Right lobe of liver (tissue), 6 donors: ENCODE measurements around the gene EME2. TPM values are rescaled to one million over a fixed set of nuclear protein-coding genes. Genes with fewer than 3 reads are reported as not detected.

Experiments
- ATAC-seq, 4 donors: fragments of 200-7000 bp; cut with Tn5 transposase; one replicate each; pipeline ENCODE4 v1.9.1; 2020; ENCODE audit warnings: mild to moderate bottlenecking in 4 of 4, moderate library complexity in 4 of 4
- DNase-seq, 3 donors: peaks; one replicate each; pipeline ENCODE4 v3.0.0-alpha.2; 2020
- H3K27ac ChIP-seq, 3 donors: fragments of 200-600 bp; one replicate each; pipeline ENCODE4 v1.8.0; 2022
- H3K27me3 ChIP-seq, 2 donors: fragments of 200-600 bp; one replicate each; pipeline ENCODE4 v1.8.0; 2022
- H3K36me3 ChIP-seq, 4 donors: fragments of 200-600 bp; sonication (generic) in 1 of 4; one replicate each; pipeline versions ENCODE4 v1.5.1 to v1.8.0; 2017 to 2022; ENCODE audit warnings: control low read depth in 1 of 4
- H3K4me1 ChIP-seq, 4 donors: fragments of 200-600 bp; sonication (generic) in 1 of 4; one replicate each; pipeline versions ENCODE4 v1.5.1 to v1.8.0; 2017 to 2022; ENCODE audit warnings: control low read depth in 1 of 4
- H3K4me3 ChIP-seq, 3 donors: fragments of 200-600 bp; one replicate each; pipeline ENCODE4 v1.8.0; 2022
- H3K9me3 ChIP-seq, 4 donors: fragments of 200-600 bp; sonication (generic) in 1 of 4; one replicate each; pipeline versions ENCODE4 v1.5.1 to v1.8.0; 2017 to 2022; ENCODE audit warnings: control low read depth in 1 of 4
- POLR2A ChIP-seq: fragments of 450-650 bp; IDR thresholded peaks from one replicate; pipeline ENCODE4 v1.6.1; 2017; ENCODE audit warnings: antibody characterized with exemption, mild to moderate bottlenecking
- WGBS: methylation state at CpG from one replicate; pipeline ENCODE4 v1.1.6; 2018; ENCODE audit warnings: low coverage, low lambda C conversion rate; ENCODE audit not compliant: insufficient coverage; ENCODE audit errors: missing lambda C conversion rate; 5-methylcytosine and 5-hydroxymethylcytosine counted together
- intact Hi-C, 2 donors: fragments of 100-400 bp; cut with DNase I; formaldehyde crosslinking; loops; one replicate each; pipeline versions ENCODE4 v1.11.2 to v1.14.1; 2022
- total RNA-seq, 6 experiments: library from RNA; depleted of rRNA in 2 of 6; stranded (reverse); fragments of >200 nt in 2 of 6; fragmentation: NEBNext Ultra II Directional in 3 of 6; extraction: Animal tissue kit (Norgen Biotek cat#: 25700) in 3 of 6; gene quantifications; one replicate each; pipeline versions ENCODE4 v1.1.0 to v1.2.4, GENCODE V29; 2016 to 2023
- TF ChIP-seq, protein P1 (sequence below), 4 donors: fragments of 200-600 bp in 3 of 4; fragments of 450-650 bp in 1 of 4; IDR thresholded peaks; one replicate each; pipeline versions ENCODE4 v1.5.1 to v1.8.0; 2016 to 2022; ENCODE audit warnings: antibody characterized with exemption in 4 of 4, mild to moderate bottlenecking in 2 of 4
- donor health status: DM: no; HTN: yes; CAD: no.
- donor health status: DM: no; HTN: no; CAD: no.
- donor health status: DM: no; HTN: no; CAD: no.
- donor health status: DM: no; HTN: yes; CAD: no.
- donor health status: DM: no; HTN: yes; CAD: no.

EME2 gene
- total RNA-seq, 6 experiments from 2014 or later, result 3.8 to 11.1 (median 5.0) TPM

DNA sequence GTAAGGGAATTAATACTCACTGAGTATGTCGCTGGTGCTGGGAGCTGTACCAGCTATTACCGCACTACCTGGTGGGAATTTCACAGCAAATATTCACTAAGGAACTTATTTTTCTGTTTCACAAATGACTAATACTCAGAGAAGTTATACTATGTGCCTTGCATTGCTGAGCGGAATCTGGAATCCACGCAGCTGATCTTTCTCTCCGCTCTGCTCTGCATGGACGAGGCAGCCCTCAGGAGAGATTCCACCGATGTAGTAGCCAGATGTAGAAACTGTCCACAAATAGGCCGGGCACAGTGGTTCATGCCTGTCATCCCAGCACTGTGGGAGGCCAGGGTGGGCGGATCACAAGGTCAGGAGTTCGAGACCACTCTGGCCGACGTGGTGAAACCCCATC, 18.4 kb upstream of the EME2 start:
- H3K4me3 ChIP-seq, result no peak overlapping the region
- intact Hi-C loops, result no loop called here
- H3K27ac ChIP-seq, result no peak overlapping the region
- H3K27me3 ChIP-seq, result no peaks in the 10 kb centered on the region
- no peak for TF ChIP-seq POLR2A
- TF ChIP-seq, protein P1, sequence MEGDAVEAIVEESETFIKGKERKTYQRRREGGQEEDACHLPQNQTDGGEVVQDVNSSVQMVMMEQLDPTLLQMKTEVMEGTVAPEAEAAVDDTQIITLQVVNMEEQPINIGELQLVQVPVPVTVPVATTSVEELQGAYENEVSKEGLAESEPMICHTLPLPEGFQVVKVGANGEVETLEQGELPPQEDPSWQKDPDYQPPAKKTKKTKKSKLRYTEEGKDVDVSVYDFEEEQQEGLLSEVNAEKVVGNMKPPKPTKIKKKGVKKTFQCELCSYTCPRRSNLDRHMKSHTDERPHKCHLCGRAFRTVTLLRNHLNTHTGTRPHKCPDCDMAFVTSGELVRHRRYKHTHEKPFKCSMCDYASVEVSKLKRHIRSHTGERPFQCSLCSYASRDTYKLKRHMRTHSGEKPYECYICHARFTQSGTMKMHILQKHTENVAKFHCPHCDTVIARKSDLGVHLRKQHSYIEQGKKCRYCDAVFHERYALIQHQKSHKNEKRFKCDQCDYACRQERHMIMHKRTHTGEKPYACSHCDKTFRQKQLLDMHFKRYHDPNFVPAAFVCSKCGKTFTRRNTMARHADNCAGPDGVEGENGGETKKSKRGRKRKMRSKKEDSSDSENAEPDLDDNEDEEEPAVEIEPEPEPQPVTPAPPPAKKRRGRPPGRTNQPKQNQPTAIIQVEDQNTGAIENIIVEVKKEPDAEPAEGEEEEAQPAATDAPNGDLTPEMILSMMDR (IDR thresholded peaks at IDR 0.05), result no peak
- 92% methylated on average over 6 of the region's 12 CpGs for WGBS
- no peaks in the 10 kb centered on the region for H3K4me1 ChIP-seq
- ATAC-seq (no peak), DNase-seq (no peak)
- H3K36me3 ChIP-seq, result peaks cover 0 to 21% (median 5%) of the 10 kb centered on the region in 4 donors
- H3K9me3 ChIP-seq, result no peaks in the 10 kb centered on the region

DNA sequence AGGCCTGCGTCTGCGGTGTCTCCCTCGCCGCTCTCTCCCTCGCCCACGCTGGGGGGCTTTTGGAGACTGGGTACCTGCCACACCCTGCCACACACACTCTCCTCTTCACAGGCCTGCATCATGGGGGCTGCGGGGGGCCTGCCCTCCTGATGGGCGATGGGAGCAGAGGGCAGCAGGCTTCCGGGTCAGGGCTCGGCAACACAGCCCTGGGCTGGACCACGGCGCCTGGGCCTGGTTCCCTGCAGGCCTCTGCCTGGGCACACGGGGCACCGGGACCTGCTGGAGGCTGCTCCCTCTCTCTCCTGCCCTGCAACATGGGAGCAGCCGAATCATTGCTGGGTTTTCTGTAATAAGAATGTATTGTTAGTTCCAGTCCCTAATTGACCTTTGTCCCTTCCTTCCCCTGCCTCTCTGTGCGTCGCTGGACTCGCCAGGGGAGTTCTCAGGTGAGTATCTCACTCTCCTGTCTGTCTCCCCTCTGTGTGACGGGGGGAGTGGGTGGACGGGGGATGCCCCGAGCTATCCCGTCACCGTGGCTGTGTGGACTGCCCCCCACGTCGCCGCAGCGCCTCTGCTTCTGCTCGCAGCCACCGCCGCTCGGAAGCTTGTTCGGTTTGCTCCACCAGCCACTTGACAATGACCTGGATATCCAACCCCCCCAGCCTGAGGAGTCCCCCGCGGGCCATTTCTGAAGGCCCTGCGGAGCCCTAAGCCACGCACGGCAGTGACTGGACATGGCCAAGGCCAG, 14.7 kb upstream of the EME2 start:
- H3K36me3 ChIP-seq, result peaks cover 0 to 19% (median 4%) of the 10 kb centered on the region in 4 donors
- ATAC-seq (no peak), DNase-seq (no peak)
- H3K27me3 ChIP-seq, result no peaks in the 10 kb centered on the region
- no peak overlapping the region for H3K27ac ChIP-seq
- intact Hi-C loops, result no loop called here
- H3K9me3 ChIP-seq, result no peaks in the 10 kb centered on the region
- TF ChIP-seq, protein P1 (IDR thresholded peaks at IDR 0.05), result no peak
- no peak for TF ChIP-seq POLR2A
- H3K4me3 ChIP-seq, result no peak overlapping the region
- WGBS, result 92% methylated on average over 17 of the region's 37 CpGs
- no peaks in the 10 kb centered on the region for H3K4me1 ChIP-seq

DNA sequence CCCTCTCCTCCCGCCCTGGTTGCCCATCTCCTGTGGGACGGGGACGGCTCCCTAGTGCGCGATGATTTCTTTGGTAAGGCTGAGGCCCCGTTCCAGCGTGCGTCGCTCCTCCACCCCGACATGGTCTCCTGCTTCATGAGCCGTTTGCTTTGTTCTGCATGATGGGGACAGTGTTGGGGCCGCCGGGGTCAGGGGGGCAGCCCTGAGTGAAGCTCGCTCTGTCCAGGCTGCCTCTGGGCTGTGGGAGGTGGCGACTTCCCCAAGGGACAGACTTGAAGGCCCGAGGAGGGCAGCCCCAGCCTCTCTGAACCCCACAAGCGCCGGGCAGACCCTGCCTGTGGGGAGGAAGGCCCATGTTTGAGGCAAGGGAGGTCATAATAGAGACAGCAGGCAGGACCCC, 13.7 kb upstream of the EME2 start:
- Histone ChIP-seq H3K27me3 (no peaks in the 10 kb centered on the region), H3K27ac (no peak overlapping the region), H3K9me3 (no peaks in the 10 kb centered on the region), H3K4me3 (no peak overlapping the region), H3K36me3 (peaks cover 0 to 24% (median 4%) of the 10 kb centered on the region in 4 donors), H3K4me1 (no peaks in the 10 kb centered on the region)
- ATAC-seq (no peak), DNase-seq (no peak)
- intact Hi-C loops, result no loop called here
- no peak for TF ChIP-seq POLR2A
- TF ChIP-seq, protein P1 (IDR thresholded peaks at IDR 0.05), result no peak
- 60% methylated on average over 1 of the region's 18 CpGs for WGBS

DNA sequence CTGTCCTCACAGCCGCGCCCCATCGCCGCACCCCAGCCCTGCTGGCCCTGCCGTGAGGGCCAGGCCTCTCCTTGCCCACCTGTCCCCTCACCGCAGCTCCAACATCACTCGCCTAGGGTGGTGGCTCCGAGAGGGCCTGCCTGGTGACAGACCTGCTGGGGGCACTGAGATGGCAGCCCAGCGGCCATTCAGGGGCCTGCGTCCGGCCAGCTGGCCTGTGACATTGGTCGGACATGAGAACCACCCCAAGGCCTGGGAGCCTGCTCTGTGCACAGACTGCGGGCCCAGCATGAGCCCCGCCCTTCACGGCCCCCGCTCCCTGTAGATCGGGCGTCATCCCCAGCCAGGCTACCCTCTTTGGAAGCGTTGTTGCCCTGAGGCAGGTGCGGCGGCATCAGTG, 13.1 kb upstream of the EME2 start:
- Histone ChIP-seq H3K36me3 (peaks cover 0 to 27% (median 4%) of the 10 kb centered on the region in 4 donors), H3K4me1 (no peaks in the 10 kb centered on the region), H3K9me3 (no peaks in the 10 kb centered on the region), H3K27ac (no peak overlapping the region), H3K27me3 (no peaks in the 10 kb centered on the region), H3K4me3 (no peak overlapping the region)
- no peak for TF ChIP-seq POLR2A
- TF ChIP-seq, protein P1 (IDR thresholded peaks at IDR 0.05), result no peak
- DNase-seq (peak in 2 of 3 donors; percentile 39 to 52), ATAC-seq (no peak)
- intact Hi-C loops, result no loop called here
- WGBS, result no CpG with 5 or more reads among the region's 21 CpGs
